RPMI7951 (cell line): ENCODE data around the gene CD58. TPM values are rescaled to one million over a fixed set of nuclear protein-coding genes. Genes with fewer than 3 reads are reported as not detected.

Experiments
- DNase-seq: peaks from one replicate; pipeline ENCODE4 v3.0.0-alpha.2; 2012; ENCODE audit warnings: low read depth
- total RNA-seq: library from RNA; depleted of rRNA; stranded (reverse); fragments of >200 nt; shearing (Covaris generic); gene quantifications from 2 replicates; pipeline ENCODE4 v1.2.3, GENCODE V29; 2014

The CD58 gene
- total RNA-seq, 1 experiment from 2014 or later, result 111 TPM

DNA sequence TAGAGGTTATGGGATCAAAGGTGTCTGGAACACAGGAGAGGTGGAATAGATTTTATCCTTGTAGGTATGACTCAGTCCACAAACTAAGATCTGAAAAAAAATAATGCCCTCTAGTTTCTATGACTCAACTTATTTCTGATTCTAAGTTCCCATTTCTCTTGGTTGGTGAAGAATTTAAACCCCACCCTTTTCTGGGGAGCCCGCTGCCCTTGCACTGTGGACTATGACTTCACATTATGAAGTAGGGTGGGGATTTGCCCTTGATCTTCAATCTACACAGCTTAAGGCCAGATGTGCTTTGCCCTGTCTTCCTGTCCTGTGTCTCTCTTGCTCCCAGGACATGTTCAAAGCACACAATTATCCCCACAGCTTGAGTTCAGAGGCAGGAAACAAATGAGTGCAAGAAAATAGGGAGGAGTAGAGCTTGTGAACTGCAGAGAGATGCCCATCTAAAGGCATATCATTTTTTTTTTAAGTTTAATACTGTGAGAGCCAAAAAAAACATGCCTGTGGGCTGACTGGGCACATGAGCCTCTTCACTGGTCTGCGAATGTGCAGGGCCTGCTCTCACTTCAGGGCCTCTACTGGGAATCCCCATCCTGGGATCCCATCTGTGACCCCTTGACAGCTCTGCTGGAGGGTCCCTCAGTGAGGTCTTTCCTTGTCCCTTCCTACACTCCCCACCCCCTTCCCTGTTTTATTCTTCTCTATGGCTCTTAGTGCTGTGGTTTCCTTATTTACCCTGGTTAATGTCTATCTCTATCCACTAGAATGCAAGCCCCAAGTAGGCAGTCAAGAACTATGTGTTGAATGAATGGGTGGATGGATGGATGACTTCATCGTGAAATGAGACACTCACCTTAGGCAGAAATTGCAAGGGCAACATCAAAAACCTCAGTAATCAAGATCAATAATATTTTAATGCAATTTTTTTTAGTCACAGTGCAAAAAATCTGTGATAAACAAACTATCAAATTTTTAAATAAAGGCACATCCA is 61.5 kb downstream of the CD58 start:
- DNase-seq, result peak; percentile 98

DNA sequence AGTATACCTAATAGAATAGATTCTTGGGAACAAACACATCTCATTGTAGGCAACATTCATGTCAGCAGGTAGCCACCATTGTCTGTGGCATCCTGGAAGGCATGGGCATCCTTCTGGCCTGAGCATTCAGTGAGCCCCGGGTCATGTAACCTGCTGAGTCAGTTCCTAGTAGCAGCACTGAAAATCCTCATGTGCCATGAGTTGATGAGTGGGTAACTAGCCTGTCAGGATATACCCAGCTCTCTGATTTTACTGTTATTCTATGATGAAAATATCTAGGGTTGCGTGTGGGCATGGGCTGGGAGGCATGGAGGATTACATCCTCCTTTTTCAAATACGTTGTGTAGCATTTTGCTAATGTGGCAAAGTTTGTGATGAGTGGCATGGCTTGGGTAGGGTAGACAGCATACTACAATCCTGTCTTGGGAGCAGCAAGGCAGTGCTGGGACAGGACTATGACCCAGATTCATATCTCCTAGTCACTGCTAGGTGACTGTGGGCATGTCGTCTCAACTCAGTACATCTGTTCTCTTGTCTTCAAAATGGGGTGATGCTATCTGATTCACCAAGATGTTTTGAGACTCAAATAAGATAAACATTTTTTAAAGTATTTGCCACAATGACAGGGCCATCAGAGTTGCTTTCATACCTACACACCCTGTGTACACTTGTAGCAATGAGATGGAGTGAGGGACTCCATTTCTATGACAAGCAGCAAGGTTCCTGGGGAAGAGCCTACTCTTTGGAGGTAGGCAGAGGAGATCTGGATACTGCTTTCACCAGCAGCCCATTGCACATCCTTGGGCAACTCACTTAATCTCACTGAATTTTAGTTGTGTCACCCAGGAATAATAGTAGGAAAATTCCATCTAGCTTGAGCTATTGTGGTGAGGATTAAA is 62.5 kb downstream of the CD58 start:
- DNase-seq, result peak; percentile 50

DNA sequence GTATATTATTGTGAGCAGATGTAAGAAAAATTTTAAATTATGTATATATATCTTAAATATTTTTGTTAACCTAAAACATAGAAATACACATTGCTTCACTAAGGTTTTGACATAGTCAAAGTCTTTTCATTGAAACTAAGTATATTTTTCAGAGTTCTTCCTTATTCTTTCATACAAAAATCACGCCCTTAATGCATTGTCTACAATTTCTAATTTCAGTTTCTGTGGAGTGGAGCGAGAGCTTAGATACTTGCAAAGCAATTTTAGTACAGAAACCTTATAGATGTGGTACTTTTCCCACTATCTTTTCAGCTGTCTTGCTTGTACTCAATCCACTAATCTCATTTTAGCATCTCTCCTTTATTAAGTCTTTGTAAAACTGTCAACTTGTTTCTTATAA is 63.2 kb downstream of the CD58 start:
- DNase-seq, result no peak

DNA sequence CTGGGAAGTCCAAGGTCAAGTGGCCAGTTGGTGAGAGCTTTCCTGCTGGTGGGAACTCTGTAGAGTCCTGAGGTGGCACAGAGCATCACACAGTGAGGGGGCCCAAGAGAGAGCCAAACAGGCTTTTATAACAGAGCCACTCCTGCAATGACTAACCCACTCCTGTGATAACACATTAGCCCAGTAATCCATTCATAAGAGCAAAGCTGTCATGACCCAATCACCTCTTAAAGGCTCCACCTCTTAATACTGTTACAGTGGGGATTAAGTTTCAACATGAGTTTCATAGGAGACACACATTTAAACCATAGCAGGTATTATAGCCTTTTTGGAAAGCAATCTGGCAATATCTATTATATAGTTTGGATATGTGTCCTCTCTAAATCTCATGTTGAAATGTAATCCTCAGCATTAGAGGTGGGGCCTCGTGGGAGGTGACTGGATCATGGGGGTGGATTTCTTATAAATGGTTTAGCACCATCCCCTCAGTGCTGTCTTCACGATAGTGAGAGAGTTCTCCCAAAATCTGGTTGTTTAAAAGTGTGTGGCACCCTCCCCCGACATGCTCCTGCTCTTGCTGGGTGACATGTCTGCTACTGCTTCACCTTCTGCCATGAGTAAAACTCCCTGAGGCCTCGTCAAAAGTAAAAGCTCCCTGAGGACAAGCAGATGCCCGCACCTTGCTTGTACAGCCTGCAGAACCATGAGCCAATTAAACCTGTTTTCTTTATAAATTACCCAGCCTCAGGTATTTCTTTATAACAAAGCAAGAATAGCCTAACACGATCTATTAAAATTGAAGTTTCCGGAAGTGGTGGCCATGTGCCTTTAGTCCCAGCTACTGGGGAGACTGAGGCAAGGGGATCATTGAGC is 64.5 kb downstream of the CD58 start:
- peak; percentile 60 for DNase-seq

DNA sequence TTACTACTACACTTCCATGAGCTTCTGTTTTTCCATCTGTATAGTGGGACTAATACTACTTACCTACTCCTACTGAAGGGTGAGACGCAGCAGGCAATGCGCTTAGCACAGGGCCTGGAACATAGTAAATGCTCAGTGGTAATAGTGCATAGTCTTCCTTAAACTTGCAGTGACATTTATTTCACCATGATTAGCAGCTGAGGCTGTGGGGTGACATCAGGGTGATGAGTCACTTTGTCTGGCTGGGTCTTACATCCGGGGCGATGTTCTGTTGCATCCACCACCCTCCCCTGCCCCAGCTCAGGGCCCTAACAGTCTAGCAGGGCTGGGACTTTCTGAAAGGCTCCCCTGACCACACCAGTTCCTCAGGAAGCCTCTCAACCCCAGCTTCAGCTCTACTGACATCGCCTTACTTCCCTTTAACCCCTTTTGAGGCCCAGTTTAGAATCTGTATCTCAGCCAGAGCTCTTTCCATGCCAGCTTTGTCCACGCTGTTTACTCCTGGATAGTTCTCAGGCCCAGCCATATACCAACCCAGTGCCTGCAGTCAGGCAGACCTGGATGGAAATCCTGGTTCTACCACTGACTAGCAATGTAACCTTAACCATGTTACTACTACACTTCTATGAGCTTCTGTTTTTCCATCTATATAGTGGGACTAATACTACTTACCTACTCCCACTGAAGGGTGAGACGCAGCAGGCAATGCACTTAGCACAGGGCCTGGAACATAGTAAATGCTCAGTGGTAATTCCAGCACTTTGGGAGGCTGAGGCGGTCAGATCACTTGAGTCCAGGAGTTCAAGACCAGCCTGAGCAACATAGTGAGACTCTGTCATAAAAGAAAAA is 66.3 kb downstream of the CD58 start:
- DNase-seq, result peak; percentile 91

DNA sequence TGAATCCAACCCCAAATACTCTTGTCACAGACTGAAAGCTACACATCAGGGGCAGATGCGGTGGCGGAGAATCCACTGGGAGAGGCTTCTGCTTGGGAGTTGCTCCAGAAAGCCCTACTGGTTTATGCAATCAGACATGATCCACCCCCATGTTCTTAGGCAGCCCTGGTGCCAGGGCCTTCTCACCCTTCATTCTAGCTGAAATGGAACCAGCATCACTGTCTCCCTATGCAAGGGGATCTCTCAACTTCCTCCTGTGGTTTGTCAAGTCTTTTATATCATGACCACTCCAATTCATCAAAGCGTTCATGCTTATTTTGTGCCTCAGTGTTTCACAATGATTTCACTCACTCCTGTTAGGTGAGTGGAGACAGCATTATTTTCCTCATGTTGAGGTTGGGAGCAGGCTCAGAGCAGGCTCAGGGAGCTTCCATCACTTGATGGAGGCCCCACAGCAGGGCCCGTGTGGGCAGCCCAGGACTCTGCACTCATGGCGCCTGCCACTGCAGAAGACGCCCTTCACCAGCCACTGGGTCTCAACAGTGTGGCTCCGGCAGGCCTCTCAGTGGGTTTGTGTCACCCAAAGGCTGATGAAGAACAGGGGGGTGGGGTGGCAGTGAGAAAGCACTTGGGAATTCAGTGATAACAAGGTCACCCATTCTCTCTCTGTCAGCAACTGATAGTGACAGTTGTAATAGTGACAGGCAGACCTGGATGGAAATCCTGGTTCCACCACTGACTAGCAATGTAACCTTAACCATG is 67.1 kb downstream of the CD58 start:
- DNase-seq, result no peak

DNA sequence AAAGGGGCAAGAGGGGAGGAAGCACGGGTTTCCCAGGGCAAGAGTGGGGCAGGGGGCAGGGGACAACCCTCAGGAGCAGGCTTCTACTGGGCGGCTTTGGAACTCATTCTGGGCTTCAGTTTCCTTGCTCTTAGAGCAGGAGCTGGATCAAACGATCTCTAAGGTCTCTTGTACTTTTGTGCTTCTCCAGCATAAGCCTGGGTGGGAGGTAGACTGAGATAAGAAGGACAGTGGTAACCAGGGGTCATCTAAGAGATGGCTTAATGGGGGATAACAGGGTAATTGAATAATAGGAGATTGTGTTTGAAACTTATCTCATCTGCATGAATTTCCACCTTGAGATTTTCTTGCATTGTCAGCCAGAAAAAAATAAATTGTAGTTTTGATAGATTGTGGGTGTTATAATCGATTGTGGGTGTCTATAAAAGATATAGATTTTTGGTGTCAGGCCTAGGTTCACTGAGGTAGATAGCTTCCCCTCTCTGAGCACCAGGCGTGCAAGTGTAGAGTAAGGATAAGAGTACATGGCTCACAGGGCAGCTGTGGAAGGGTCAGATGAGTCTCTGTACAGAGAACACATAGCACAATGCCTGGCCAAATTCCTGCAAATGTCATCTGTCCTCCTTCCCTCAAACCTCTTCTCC is 68.0 kb downstream of the CD58 start:
- DNase-seq, result no peak

DNA sequence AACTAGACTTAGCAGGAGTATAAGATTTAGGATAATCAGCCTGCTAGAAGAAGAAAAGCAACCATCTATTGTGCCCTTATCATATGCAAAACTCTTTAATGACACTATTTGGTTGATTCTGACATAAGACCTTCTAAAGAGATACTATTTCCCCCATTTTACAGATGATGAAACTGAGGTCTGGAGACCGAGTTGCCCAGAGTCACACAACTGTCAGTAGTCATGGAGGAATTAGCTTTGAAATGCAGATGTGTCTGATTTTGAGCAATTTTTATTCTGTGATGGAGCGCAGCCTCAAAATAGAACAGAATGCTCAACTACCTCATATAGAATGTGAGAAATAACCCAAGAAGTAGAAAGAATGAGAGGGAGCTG is 69.0 kb downstream of the CD58 start:
- DNase-seq, result no peak

DNA sequence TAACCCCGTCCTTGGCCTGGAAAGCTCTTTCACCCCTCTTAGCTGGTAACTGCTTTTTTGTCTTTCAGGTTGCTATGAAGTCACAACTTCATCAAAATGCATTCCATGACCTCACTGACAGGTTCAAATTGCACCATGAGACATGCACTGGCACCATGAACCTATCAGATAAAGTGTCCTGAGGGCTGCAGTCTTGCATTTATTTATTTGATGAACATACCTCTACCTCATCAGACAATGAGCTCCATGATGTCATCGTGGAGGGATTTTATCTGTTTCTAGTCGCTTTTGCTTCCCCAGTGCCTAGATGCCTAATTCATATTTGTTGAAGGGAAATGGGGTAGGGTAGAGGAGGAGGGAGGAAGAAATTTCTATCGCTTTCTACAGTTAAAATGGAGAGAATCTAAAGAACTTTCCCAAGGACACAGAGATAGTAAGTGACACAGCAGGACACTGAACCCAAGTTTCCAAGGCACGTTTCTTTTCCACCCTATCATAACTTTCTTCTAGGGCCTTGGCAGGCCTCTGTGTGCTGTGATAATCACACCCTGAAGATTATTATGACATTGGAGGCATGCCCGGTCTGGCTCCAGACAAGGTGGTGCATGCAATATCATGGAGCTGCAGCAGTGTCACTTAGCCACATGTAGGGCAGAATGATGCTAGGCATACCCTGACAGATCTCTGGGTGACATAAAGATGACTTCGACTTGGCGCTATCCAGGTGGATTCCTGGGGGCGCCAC is 69.5 kb downstream of the CD58 start:
- no peak for DNase-seq

DNA sequence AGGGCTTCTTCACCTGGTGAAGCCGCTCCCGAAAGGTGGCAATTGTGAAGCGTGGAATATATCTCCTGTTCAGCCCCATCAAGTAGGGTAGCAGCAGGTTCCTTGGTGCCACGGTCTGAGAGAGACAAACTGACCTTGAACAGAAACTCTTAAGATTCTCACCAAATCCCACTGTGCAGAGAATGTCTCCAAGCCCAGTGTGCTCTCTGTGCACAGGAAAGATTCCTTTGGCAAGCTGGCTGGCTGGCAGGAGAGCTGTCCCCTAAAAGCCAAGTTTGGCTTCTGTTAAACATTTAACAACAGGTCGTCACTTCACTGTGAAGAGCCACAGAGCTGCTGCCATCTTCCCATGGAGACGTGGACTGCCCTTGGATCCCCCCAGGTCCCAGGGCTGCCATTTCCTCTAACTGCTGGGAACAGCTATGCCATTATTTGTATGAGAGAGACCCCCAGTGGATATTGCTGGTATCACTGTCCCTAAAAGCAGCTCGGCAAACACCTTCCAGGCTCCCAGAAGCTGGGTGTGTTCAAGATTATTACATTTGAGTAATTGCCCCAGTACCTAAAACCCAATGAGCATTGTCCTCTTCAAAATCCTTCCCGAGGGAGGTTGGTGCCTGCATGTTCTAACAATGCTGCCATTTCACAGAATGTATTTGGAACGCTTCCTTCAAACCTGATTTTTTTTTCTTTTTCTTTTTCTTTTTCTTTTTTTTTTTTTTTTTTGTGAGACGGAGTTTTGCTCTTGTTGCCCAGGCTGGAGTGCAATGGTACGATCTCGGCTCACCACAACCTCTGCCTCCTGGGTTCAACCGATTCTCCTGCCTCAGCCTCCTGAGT is 71.8 kb downstream of the CD58 start:
- DNase-seq, result peak; percentile 74

DNA sequence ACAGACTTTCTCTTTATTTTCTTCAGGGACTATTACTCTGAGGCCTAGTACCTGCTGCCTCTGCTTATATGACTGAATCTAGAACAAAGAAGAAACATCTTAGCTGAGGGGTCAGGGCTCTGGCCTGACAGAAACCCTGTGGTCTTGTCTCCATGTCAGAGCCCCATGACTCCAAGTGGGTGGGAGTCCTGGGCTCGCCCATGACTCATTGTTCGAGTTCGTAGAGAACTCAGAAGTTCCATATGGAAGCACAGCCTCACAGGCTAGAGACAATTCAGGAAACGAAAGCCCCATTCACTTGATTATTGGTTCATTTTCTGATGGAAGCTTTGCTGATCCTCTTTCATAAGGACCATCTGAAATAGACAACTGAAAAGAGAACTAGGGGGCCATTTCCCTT is 73.2 kb downstream of the CD58 start:
- DNase-seq, result peak; percentile 85

DNA sequence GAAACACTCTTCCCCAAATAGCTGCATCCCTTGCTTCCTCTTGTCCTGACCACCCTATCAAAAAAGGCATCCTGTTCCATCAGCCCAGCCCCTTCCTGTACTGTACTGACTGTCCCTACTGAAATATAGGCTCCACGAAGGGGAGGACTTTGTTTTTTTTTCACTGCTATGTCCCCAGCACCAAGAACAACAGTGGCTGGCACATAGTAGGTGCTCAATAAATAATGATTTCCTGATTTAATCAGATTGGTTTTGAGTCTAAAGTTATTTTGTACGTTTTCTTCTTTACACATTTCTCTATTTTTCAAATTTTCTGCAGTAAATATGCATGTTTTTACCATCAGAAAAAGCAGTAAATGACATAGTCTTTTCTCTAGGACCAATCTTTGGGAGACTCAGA is 73.9 kb downstream of the CD58 start:
- DNase-seq, result no peak

DNA sequence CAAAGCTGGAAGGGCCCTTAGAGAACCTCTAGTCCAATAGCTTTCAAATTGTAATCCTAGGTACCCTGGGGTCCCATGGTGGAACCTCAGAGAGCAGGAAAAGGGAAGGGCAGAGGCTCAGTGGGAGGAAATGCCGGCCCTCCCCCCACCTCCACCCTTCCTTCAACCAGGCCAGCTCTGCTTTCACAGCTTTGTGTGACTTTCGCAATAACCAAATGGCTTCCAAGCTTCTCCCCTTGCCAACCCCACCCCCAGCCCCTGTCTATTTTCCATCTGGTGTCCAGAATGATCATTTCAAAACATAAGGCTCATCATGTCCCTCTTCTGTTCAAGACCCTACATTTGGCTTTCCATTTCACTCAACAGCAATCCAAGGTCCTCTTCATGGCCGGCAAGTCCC is 74.4 kb downstream of the CD58 start:
- DNase-seq, result peak; percentile 70

DNA sequence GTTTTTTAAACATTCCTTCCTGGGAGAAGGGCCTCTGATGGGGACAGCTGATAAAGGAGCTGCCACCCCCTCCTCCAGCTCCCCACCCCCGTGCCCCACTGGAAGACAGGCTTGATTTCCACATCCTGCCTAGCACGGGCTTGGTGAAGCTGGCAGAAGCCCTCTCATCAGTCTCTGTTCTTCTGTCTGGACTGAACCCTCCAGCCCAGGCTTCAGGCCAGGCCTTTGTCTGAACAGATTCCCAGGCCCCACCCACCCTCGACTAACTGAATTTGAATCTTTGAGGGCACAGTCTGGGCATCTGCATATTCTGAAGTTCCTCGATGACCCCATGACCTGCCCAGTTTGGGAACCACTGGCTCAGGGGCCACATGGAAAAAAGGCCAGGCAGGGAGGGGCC is 75.3 kb downstream of the CD58 start:
- DNase-seq, result peak; percentile 60

DNA sequence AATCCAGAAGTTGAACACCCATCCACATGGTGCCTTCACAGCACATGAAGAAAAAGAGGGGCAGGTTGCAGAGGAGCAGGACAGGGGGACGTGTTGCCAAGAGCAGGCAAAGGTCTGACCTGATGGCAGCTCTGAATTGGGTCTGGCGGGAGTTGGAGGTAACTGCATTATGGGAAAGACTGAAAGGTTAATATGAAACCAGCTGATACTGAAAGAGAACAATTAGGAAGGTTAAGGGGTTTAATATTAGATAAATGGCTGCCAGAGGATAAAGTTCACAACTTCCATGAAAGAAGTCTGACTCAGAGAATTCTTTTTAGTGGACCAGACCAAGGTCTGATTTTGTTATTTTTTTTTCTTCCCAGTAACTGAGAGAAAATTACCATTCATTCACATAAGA is 76.1 kb downstream of the CD58 start:
- no peak for DNase-seq

DNA sequence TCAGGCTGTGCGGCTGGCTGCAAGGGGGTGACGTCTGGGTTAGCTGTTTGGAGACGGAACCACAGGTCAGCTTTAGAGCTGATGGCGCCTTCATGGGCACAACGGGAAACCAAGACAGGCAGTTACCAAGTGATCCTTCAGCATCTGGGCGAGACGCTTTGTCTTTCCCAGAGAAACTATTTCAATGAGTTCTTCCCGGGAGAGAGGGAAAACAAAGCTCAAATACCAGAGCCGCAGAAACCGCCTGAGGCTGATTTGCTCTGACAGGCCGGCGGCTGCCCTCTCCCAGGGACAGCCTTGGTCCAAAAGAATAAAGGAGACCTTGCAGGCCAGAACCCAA is 76.5 kb downstream of the CD58 start:
- peak; percentile 88 for DNase-seq

DNA sequence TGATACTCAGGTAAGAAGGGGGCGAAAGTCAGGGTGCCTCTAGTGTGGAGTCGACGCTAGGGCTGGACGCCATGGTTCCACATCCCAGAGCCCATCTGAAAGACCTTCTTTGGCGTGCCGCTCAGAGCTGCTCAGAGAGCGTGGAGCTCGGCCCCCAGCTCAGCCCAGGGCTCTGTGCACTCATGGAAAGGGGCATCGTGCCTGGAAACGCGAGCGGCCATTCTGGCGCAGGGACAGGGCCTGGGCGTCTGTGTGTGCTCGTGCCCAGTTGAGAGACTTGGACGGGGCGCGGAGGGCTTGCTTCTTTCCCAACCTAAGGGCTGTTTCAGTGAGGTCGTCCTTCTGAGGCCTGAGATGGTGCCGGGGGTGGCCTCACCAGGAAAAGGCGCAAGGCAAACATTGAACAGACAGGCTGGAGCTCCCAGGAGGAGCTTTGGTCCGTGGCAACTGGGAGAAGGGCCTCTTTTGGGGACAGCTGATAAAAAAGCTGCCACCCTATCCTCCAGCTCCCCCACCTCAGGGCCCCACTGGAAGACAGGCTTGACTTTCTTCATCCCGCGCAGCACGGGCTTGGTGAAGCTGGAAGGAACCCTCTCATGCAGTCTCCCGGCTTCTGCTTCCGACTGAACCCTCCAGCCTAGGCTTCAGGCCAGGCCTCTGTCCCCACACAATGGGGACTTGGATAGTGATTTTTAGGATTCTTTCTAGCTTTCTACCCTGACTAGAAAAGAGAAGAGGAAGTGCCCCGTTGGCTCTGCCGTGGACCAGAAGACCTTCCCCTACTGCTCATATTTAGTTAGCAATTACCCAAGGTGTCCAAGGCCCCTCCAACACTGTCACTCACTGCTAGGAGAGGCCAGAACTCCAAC is 77.1 kb downstream of the CD58 start:
- no peak for DNase-seq
